Activated B cell treated with CpG ODN at 0.5 μM for 24 hours (primary cell): ENCODE measurements around the gene CAMK2A. TPM values are rescaled to one million over a fixed set of nuclear protein-coding genes. Genes with fewer than 3 reads are reported as not detected.

ENCODE experiments used
- ATAC-seq: fragments of 200-7000 bp; cut with Tn5 transposase; one replicate; pipeline ENCODE4 v1.10.0; 2021; ENCODE audit warnings: low read depth, mild to moderate bottlenecking, moderate library complexity
- CTCF ChIA-PET: fragments of 350-600 bp; sonication (Branson Sonifier 250); formaldehyde crosslinking; loops from one replicate; lab custom pipeline; 2021; ENCODE audit warnings: antibody characterized with exemption; lab: Charles Lee
- POLR2A ChIA-PET: fragments of 350-600 bp; sonication (Branson Sonifier 250); formaldehyde crosslinking; loops from one replicate; lab custom pipeline; 2021; ENCODE audit warnings: antibody characterized with exemption; lab: Charles Lee
- DNase-seq: peaks from one replicate; pipeline ENCODE4 v3.0.0; 2022
- H3K27ac Mint-ChIP-seq: one replicate; pipeline ENCODE4 v1.8.0; 2020; ENCODE audit warnings: mixed read lengths
- H3K27me3 Mint-ChIP-seq: one replicate; pipeline ENCODE4 v1.8.0; 2021; ENCODE audit warnings: mixed read lengths
- H3K36me3 Mint-ChIP-seq: one replicate; pipeline ENCODE4 v1.8.0; 2021; ENCODE audit warnings: low read depth, mixed read lengths
- H3K4me1 Mint-ChIP-seq: one replicate; pipeline ENCODE4 v1.8.0; 2021; ENCODE audit warnings: mixed read lengths
- H3K4me3 Mint-ChIP-seq: one replicate; pipeline ENCODE4 v1.8.0; 2020; ENCODE audit warnings: mild to moderate bottlenecking, mixed read lengths
- H3K9me3 Mint-ChIP-seq: one replicate; pipeline ENCODE4 v1.8.0; 2020; ENCODE audit warnings: mixed read lengths
- CTCF ChIP-seq: fragments of 200-600 bp; IDR thresholded peaks from one replicate; pipeline ENCODE4 v1.8.0; 2022; ENCODE audit warnings: antibody characterized with exemption, mild to moderate bottlenecking
- intact Hi-C: fragments of 100-400 bp; cut with micrococcal nuclease; formaldehyde crosslinking; loops from one replicate; pipeline ENCODE4 v1.15.1; 2024
- total RNA-seq: library from RNA; stranded (reverse); gene quantifications from 2 replicates; pipeline ENCODE4 v1.2.3, GENCODE V29; 2022

The CAMK2A gene
- total RNA-seq, 1 donor from 2014 or later = not detected

DNA sequence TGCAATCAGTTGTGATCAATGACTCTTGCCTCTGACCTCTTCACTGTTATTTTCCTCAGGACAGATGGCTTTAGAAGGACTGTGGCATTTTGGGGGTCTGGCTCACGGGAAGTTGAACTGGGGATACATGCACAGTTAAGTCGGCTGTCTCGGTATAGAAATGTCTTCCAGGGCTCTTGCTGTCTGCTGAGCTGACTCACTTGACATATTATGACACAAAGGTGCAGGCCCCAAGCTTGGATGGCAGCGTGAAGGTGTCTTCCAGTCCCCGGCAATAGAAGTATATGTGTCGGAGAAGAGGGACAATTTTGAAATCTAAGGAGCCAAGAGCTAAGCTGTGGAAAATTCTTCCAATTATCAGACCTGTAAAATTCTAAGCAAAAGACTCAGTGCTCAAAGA lies 22.9 kb upstream of the CAMK2A start:
- H3K27ac Mint-ChIP-seq = no peak overlapping the region

GRCh38 chr5:150311015-150311692 lies 21.6 kb upstream of the CAMK2A start:
- CTCF ChIA-PET = no interaction called here
- TF ChIP-seq CTCF = no peak
- intact Hi-C loops = no loop called here
- peaks cover 18% of the 10 kb centered on the region for H3K27me3 Mint-ChIP-seq
- H3K4me3 Mint-ChIP-seq = no peak overlapping the region
- no peaks in the 10 kb centered on the region for H3K36me3 Mint-ChIP-seq
- no peaks in the 10 kb centered on the region for H3K9me3 Mint-ChIP-seq
- H3K27ac Mint-ChIP-seq = no peak overlapping the region
- POLR2A ChIA-PET = no interaction called here
- H3K4me1 Mint-ChIP-seq = no peaks in the 10 kb centered on the region
- DNase-seq (no peak), ATAC-seq (no peak)

More for the DNA sequence above, 22.9 kb upstream of the CAMK2A start:
- CTCF ChIA-PET = no interaction called here
- TF ChIP-seq CTCF = no peak
- Mint-ChIP-seq H3K4me1 (no peaks in the 10 kb centered on the region), H3K9me3 (no peaks in the 10 kb centered on the region), H3K36me3 (no peaks in the 10 kb centered on the region), H3K27me3 (peaks cover 18% of the 10 kb centered on the region), H3K4me3 (no peak overlapping the region)
- DNase-seq = no peak
- intact Hi-C loops = no loop called here
- no peak for ATAC-seq
- POLR2A ChIA-PET = no interaction called here

DNA sequence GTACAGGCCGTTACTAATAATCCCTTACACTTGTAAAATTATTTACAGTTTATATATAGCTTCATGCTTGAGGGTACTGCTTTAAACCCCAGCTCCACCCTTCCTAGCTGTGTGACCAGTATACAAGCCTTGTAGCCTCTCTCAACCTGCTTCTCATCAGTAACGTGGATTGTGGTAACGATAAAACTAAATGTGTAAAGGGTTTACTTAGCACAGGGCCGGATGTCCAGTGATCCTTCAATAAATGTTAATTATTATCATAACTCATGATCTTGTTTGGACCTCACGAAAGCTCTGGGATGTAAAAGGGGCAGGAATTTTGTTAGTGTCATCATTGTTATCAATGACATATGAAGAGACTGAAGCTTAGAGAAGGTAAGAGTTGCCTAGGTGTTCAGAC lies 20.7 kb upstream of the CAMK2A start:
- Mint-ChIP-seq H3K27me3 (peaks cover 17% of the 10 kb centered on the region), H3K36me3 (no peaks in the 10 kb centered on the region), H3K27ac (no peak overlapping the region), H3K9me3 (no peaks in the 10 kb centered on the region), H3K4me3 (no peak overlapping the region), H3K4me1 (no peaks in the 10 kb centered on the region)
- ChIA-PET POLR2A (no interaction called here), CTCF (no interaction called here)
- ATAC-seq = no peak
- intact Hi-C loops = no loop called here
- DNase-seq = no peak
- TF ChIP-seq CTCF = no peak

- H3K9me3 Mint-ChIP-seq = no peaks in the 10 kb centered on the region
- ChIA-PET CTCF (no interaction called here), POLR2A (no interaction called here)
- H3K27me3 Mint-ChIP-seq = peaks cover 17% of the 10 kb centered on the region
- DNase-seq (no peak), ATAC-seq (no peak)
- intact Hi-C loops = no loop called here
- no peaks in the 10 kb centered on the region for H3K36me3 Mint-ChIP-seq
- H3K4me3 Mint-ChIP-seq = no peak overlapping the region
- no peak for TF ChIP-seq CTCF
- no peaks in the 10 kb centered on the region for H3K4me1 Mint-ChIP-seq
- H3K27ac Mint-ChIP-seq = no peak overlapping the region
Observed at GRCh38 chr5:150309886-150310239, 20.3 kb upstream of the CAMK2A start.

DNA sequence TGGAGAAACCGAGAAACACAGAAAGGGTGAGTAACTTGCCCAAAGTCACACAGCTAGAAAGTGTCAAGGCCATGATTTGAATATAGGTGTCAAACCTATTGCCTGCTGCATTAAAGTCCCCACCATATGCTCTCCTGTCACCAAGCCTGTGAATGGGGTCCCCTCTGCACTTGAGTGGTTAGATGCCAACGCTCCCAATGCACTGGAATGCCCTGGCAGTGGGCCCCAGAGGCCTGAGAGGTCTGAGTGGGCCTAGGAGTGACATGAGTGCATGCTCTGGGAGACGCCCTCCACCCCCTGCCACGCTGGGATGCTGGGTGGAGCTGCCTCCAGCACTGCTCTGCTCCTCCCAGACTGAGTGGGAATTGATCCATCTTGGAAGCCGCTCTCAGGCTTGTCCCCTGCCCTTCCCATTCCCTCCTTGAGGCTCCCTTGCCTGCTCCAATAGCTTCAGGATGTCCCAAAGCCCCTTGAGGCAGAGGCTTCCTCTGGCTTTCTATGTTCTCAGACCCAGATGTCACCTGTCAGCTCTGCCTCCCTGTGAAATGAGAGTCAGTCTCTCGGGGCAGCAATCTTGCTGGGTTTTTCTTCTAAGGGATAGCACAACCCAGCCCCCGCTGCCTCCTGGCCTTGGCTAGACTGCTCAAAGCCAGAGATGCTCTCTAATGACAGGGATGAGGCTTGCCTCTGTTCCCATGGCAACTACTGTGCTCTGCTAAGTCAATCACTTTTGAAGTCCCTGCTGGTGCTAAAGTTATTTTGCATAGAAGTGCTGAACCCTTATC lies 19.7 kb upstream of the CAMK2A start:
- ChIA-PET CTCF (no interaction called here), POLR2A (no interaction called here)
- intact Hi-C loops = no loop called here

More for the DNA sequence above, 19.7 kb upstream of the CAMK2A start:
- no peak overlapping the region for H3K27ac Mint-ChIP-seq
- H3K4me1 Mint-ChIP-seq = no peaks in the 10 kb centered on the region
- ATAC-seq (no peak), DNase-seq (no peak)
- H3K36me3 Mint-ChIP-seq = no peaks in the 10 kb centered on the region
- H3K27me3 Mint-ChIP-seq = peaks cover 13% of the 10 kb centered on the region
- no peak overlapping the region for H3K4me3 Mint-ChIP-seq
- TF ChIP-seq CTCF = no peak
- no peaks in the 10 kb centered on the region for H3K9me3 Mint-ChIP-seq
